Activated CD8-positive, alpha-beta memory T cell treated with anti-CD3 and anti-CD28 coated beads, Interleukin-2, amount 50 U/mL, for 1 hour (primary cell): ENCODE results near the gene OR6M1.

Experiments
- DNase-seq: peaks from one replicate; pipeline ENCODE4 v3.0.0-alpha.2; 2020; ENCODE audit errors: extremely low read depth

The OR6M1 gene

GRCh38 chr11:123775715-123776549 is 30.2 kb downstream of the OR6M1 start:
- no peak for DNase-seq

GRCh38 chr11:123775289-123775688 is 30.9 kb downstream of the OR6M1 start:
- no peak for DNase-seq

GRCh38 chr11:123773959-123774358 is 32.2 kb downstream of the OR6M1 start:
- DNase-seq = no peak

- DNase-seq = no peak
Observed at GRCh38 chr11:123773026-123773425, 33.1 kb downstream of the OR6M1 start.

- DNase-seq = no peak
Observed at GRCh38 chr11:123771664-123772063, 34.5 kb downstream of the OR6M1 start.

GRCh38 chr11:123770712-123771111 is 35.4 kb downstream of the OR6M1 start:
- no peak for DNase-seq

- DNase-seq = no peak
Observed at GRCh38 chr11:123765601-123766000, 40.5 kb downstream of the OR6M1 start.

GRCh38 chr11:123762422-123762821 is 43.7 kb downstream of the OR6M1 start:
- no peak for DNase-seq

- no peak for DNase-seq
Observed at GRCh38 chr11:123760894-123761293, 45.3 kb downstream of the OR6M1 start.

- DNase-seq = no peak
Observed at GRCh38 chr11:123757976-123758375, 48.2 kb downstream of the OR6M1 start.

GRCh38 chr11:123755813-123756212 is 50.3 kb downstream of the OR6M1 start:
- DNase-seq = no peak
